Upper lobe of left lung (tissue), 4 donors: ENCODE measurements around the gene SYT9.

Experiments
- CTCF ChIP-seq, 6 experiments: fragments of 450-650 bp in 4 of 6; fragments of 200-600 bp in 2 of 6; sonication (generic) in 2 of 6; IDR thresholded peaks; one replicate each; pipeline ENCODE4 v1.5.1; 2016 to 2019; ENCODE audit warnings: antibody characterized with exemption in 6 of 6
- EP300 ChIP-seq, 4 donors: sonication (generic); formaldehyde crosslinking; IDR thresholded peaks; one replicate each; pipeline ENCODE4 v1.5.1; 2017; ENCODE audit warnings: antibody characterized with exemption in 4 of 4, control low read depth in 2 of 4
- POLR2A ChIP-seq, 4 donors: fragments of 450-650 bp; IDR thresholded peaks; one replicate each; pipeline ENCODE4 v1.5.1; 2016 to 2017; ENCODE audit warnings: antibody characterized with exemption in 4 of 4, mild to moderate bottlenecking in 2 of 4
- POLR2AphosphoS5 ChIP-seq, 2 donors: sonication (generic); formaldehyde crosslinking; IDR thresholded peaks; one replicate each; pipeline ENCODE4 v1.5.1; 2017; ENCODE audit warnings: antibody characterized with exemption in 2 of 2

- TF ChIP-seq CTCF (IDR thresholded peaks at IDR 0.05) = no peak
- TF ChIP-seq POLR2A (IDR thresholded peaks at IDR 0.05) = no peak
- TF ChIP-seq EP300 (IDR thresholded peaks at IDR 0.05) = no peak
- no peak for TF ChIP-seq POLR2AphosphoS5 (IDR thresholded peaks at IDR 0.05)
Measured at GRCh38 chr11:7332962-7333361, 81.3 kb downstream of the SYT9 start.
